Fibroblast of villous mesenchyme (primary cell): Measurements from ENCODE around the gene RAP1GAP. TPM values are rescaled to one million over a fixed set of nuclear protein-coding genes. Genes with fewer than 3 reads are reported as not detected.
"Not testable (repeated sequence)": the region's sequence is repeated elsewhere in the genome, so short reads cannot be mapped to it uniquely, and the experiment has no call there.

Experiments
- DNase-seq: peaks from one replicate; pipeline ENCODE4 v3.0.0-alpha.2; 2010; ENCODE audit warnings: low read depth
- H3K4me3 ChIP-seq: 2 replicates; pipeline ENCODE4 v1.5.1; 2011; ENCODE audit warnings: low read depth, mild to moderate bottlenecking, low read length
- CTCF ChIP-seq: IDR thresholded peaks from 2 replicates; pipeline ENCODE4 v1.5.1; 2012; ENCODE audit warnings: low read depth, mild to moderate bottlenecking, low read length; ENCODE audit not compliant: insufficient read depth
- total RNA-seq: library from RNA; depleted of rRNA; stranded (reverse); fragments of >200 nt; gene quantifications from 2 replicates; pipeline ENCODE4 v1.2.3, GENCODE V29; 2012

Gene RAP1GAP
- total RNA-seq, 1 donor = under 0.01 TPM

GRCh38 chr1:21680381-21680780 lies 11.2 kb upstream of the RAP1GAP start:
- DNase-seq = peak; percentile 39
- TF ChIP-seq CTCF = no peak
- no peak overlapping the region for H3K4me3 ChIP-seq

- no peak for TF ChIP-seq CTCF
- no peak for DNase-seq
- H3K4me3 ChIP-seq = no peak overlapping the region
Observed at GRCh38 chr1:21677168-21677567, 8.0 kb upstream of the RAP1GAP start.

- H3K4me3 ChIP-seq = no peak overlapping the region
- TF ChIP-seq CTCF = no peak
- no peak for DNase-seq
Observed at GRCh38 chr1:21674957-21675356, 5.8 kb upstream of the RAP1GAP start.

GRCh38 chr1:21673853-21674252 lies 4.7 kb upstream of the RAP1GAP start:
- H3K4me3 ChIP-seq, DNase-seq: not testable (repeated sequence)

GRCh38 chr1:21673277-21673780 lies 4.2 kb upstream of the RAP1GAP start:
- DNase-seq = peak; percentile 72
- H3K4me3 ChIP-seq = no peak overlapping the region
- no peak for TF ChIP-seq CTCF

GRCh38 chr1:21672478-21673276 lies 3.5 kb upstream of the RAP1GAP start:
- no peak overlapping the region for H3K4me3 ChIP-seq
- DNase-seq = no peak
- no peak for TF ChIP-seq CTCF

- no peak for TF ChIP-seq CTCF
- no peak for DNase-seq
- no peak overlapping the region for H3K4me3 ChIP-seq
Observed at GRCh38 chr1:21671915-21672314, 2.8 kb upstream of the RAP1GAP start.
